ENCODE results near the gene PCK1. TPM values are rescaled to one million over a fixed set of nuclear protein-coding genes. Genes with fewer than 3 reads are reported as not detected.

Gene PCK1
- total and polyA plus RNA-seq, 2 of the 13 experiments (the other 11 are each of a cell fraction or from before 2014, with no cell fraction given): 6.5 to 12.6 TPM

DNA sequence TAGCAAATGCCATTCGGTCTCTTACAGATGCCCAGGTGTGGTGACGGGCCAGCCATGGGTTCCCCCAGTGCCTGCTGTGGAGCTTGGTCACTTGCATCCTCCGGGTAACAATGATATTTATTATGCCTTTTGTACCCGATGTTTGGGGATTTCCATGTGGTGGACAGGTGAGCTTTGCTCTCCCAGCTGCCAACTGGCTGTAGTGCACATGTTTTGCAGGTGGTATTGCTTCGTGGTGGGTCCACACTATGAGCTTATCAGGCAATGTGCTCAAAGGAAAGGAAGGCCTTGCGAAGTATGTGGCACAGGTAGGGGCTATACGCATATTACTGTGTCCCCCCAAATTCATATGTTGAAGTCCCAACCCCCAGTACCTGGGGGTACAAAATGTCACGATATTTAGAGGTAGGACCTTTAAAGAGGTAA lies 31.7 kb upstream of the PCK1 start (continued):
- TF ChIP-seq, protein P1, sequence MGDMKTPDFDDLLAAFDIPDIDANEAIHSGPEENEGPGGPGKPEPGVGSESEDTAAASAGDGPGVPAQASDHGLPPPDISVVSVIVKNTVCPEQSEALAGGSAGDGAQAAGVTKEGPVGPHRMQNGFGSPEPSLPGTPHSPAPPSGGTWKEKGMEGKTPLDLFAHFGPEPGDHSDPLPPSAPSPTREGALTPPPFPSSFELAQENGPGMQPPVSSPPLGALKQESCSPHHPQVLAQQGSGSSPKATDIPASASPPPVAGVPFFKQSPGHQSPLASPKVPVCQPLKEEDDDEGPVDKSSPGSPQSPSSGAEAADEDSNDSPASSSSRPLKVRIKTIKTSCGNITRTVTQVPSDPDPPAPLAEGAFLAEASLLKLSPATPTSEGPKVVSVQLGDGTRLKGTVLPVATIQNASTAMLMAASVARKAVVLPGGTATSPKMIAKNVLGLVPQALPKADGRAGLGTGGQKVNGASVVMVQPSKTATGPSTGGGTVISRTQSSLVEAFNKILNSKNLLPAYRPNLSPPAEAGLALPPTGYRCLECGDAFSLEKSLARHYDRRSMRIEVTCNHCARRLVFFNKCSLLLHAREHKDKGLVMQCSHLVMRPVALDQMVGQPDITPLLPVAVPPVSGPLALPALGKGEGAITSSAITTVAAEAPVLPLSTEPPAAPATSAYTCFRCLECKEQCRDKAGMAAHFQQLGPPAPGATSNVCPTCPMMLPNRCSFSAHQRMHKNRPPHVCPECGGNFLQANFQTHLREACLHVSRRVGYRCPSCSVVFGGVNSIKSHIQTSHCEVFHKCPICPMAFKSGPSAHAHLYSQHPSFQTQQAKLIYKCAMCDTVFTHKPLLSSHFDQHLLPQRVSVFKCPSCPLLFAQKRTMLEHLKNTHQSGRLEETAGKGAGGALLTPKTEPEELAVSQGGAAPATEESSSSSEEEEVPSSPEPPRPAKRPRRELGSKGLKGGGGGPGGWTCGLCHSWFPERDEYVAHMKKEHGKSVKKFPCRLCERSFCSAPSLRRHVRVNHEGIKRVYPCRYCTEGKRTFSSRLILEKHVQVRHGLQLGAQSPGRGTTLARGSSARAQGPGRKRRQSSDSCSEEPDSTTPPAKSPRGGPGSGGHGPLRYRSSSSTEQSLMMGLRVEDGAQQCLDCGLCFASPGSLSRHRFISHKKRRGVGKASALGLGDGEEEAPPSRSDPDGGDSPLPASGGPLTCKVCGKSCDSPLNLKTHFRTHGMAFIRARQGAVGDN (CRISPR knock-in tag; IDR thresholded peaks at IDR 0.05): peak; percentile 64
- TF ChIP-seq ZNF207 (IDR thresholded peaks at IDR 0.05; ENCODE audit: borderline replicate concordance) (no peak), ZBTB3 (CRISPR knock-in tag; IDR thresholded peaks at IDR 0.05; ENCODE audit: borderline replicate concordance, low read depth) (no peak), ZNF333 (CRISPR knock-in tag; IDR thresholded peaks at IDR 0.05; ENCODE audit: borderline replicate concordance) (0 out of 2 replicates have a peak, but pooled peaks have one; percentile 28), TCF7 (IDR thresholded peaks at IDR 0.05; ENCODE audit: low read depth) (no peak), ZNF563 (CRISPR knock-in tag; IDR thresholded peaks at IDR 0.05) (peak; percentile 68; the same call in 1 of the 2 replicates), MAF1 (CRISPR knock-in tag; IDR thresholded peaks at IDR 0.05; ENCODE audit: borderline replicate concordance) (no peak), ZNF589 (CRISPR knock-in tag; conservative IDR thresholded peaks at IDR 0.05) (0 out of 2 replicates have a peak, but pooled peaks have one; percentile 27)
- TF ChIP-seq, protein P2, sequence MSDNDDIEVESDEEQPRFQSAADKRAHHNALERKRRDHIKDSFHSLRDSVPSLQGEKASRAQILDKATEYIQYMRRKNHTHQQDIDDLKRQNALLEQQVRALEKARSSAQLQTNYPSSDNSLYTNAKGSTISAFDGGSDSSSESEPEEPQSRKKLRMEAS (IDR thresholded peaks at IDR 0.05): peak; percentile 95
- TF ChIP-seq, protein P3, sequence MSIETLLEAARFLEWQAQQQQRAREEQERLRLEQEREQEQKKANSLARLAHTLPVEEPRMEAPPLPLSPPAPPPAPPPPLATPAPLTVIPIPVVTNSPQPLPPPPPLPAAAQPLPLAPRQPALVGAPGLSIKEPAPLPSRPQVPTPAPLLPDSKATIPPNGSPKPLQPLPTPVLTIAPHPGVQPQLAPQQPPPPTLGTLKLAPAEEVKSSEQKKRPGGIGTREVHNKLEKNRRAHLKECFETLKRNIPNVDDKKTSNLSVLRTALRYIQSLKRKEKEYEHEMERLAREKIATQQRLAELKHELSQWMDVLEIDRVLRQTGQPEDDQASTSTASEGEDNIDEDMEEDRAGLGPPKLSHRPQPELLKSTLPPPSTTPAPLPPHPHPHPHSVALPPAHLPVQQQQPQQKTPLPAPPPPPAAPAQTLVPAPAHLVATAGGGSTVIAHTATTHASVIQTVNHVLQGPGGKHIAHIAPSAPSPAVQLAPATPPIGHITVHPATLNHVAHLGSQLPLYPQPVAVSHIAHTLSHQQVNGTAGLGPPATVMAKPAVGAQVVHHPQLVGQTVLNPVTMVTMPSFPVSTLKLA (IDR thresholded peaks at IDR 0.05): 0 out of 2 replicates have a peak, but pooled peaks have one; percentile 14
- TF ChIP-seq, protein P4, sequence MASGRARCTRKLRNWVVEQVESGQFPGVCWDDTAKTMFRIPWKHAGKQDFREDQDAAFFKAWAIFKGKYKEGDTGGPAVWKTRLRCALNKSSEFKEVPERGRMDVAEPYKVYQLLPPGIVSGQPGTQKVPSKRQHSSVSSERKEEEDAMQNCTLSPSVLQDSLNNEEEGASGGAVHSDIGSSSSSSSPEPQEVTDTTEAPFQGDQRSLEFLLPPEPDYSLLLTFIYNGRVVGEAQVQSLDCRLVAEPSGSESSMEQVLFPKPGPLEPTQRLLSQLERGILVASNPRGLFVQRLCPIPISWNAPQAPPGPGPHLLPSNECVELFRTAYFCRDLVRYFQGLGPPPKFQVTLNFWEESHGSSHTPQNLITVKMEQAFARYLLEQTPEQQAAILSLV (CRISPR knock-in tag; IDR thresholded peaks at IDR 0.05; ENCODE audit: borderline replicate concordance): peak; percentile 52; the same call in 1 of the 2 replicates
